Measurements from ENCODE around the gene LTF. TPM values are rescaled to one million over a fixed set of nuclear protein-coding genes. Genes with fewer than 3 reads are reported as not detected.

LTF gene
- polyA plus RNA-seq (not detected in 2 replicates), polyA minus RNA-seq (not detected in 2 replicates)

DNA sequence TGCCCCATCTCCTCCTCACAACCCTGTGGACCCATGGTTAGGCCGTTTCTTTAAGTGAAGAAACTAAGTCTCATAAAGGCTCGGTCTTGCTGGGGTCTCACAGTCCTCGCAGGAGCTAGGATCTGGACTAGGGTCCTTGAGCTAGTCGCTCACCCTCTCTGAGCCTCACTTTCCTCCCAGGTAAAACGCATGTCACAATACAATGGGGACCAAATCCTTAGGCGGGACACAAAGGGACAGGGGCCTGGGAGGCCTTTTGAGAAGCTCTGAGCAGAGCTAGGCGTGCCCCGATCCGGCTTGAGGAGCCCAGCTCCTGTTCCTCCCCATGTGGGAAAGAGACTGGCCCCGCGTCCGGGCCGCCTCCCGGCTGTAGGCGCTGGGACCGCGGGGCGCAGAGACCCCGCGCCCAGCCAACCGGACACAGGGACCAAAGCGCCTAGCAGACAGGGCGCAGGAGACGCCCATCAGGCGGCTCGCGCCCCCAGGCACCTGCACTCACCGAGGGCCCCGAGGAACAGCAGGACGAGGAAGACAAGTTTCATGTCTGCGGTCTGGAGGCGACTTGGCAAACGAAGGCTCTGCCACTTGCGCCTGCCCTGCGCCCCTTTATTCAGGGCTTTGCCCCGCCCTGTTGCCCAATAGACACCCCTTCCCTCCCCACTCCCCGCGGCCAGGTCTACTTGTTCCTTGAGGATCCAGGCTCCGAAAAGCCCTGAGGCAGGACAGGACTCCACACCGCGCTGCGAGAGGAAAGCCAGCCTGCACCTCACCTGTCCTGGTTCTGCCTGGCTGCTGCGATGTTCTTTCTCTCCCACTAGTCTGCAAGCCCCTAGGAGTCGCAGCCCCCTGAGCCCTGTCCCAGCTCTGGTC, at the start of gene LTF:
Gene LTF, minus strand, starts transcription at position 580 of the 870 bp plus-strand sequence. Its CDS starts 38 bp downstream, at position 542.
- peaks cover 23% of the 10 kb centered on the region for H3K27me3 ChIP-seq (ENCODE audit: insufficient read depth, low read depth, low read length)
- H3K9me2 ChIP-seq (ENCODE audit: insufficient read depth, low read length) = no peaks in the 10 kb centered on the region
- no peaks in the 10 kb centered on the region for H4K20me1 ChIP-seq (ENCODE audit: insufficient read depth)
- peaks cover 6% of the 10 kb centered on the region for H3K9me3 ChIP-seq (ENCODE audit: low read length)
- H3K9ac ChIP-seq (ENCODE audit: low read length) = no peak within 1 kb of the TSS
- H3K4me3 ChIP-seq (ENCODE audit: low read length) = no peak within 1 kb of the TSS
- TF ChIP-seq SMC3 (conservative IDR thresholded peaks at IDR 0.05; ENCODE audit: poor library complexity) (no peak), EZH2 (IDR thresholded peaks at IDR 0.05; ENCODE audit: borderline replicate concordance, insufficient read depth, low read length, poor library complexity, severe bottlenecking) (no peak), RAD21 (conservative IDR thresholded peaks at IDR 0.05) (no peak), TAF1 (IDR thresholded peaks at IDR 0.05; ENCODE audit: low read depth) (no peak), CTCF (IDR thresholded peaks at IDR 0.05; ENCODE audit: poor library complexity, severe bottlenecking) (no peak)
- TF ChIP-seq, protein P1, sequence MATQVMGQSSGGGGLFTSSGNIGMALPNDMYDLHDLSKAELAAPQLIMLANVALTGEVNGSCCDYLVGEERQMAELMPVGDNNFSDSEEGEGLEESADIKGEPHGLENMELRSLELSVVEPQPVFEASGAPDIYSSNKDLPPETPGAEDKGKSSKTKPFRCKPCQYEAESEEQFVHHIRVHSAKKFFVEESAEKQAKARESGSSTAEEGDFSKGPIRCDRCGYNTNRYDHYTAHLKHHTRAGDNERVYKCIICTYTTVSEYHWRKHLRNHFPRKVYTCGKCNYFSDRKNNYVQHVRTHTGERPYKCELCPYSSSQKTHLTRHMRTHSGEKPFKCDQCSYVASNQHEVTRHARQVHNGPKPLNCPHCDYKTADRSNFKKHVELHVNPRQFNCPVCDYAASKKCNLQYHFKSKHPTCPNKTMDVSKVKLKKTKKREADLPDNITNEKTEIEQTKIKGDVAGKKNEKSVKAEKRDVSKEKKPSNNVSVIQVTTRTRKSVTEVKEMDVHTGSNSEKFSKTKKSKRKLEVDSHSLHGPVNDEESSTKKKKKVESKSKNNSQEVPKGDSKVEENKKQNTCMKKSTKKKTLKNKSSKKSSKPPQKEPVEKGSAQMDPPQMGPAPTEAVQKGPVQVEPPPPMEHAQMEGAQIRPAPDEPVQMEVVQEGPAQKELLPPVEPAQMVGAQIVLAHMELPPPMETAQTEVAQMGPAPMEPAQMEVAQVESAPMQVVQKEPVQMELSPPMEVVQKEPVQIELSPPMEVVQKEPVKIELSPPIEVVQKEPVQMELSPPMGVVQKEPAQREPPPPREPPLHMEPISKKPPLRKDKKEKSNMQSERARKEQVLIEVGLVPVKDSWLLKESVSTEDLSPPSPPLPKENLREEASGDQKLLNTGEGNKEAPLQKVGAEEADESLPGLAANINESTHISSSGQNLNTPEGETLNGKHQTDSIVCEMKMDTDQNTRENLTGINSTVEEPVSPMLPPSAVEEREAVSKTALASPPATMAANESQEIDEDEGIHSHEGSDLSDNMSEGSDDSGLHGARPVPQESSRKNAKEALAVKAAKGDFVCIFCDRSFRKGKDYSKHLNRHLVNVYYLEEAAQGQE (IDR thresholded peaks at IDR 0.05; ENCODE audit: borderline replicate concordance) = no peak
- H3K79me2 ChIP-seq (replicated peaks; ENCODE audit: insufficient read depth, low read length) = no peaks in the 10 kb centered on the region
- H3K4me2 ChIP-seq (ENCODE audit: low read length) = no peak within 1 kb of the TSS
- H3K36me3 ChIP-seq (ENCODE audit: insufficient read depth, low read length) = no peaks in the 10 kb centered on the region
- no peak within 1 kb of the TSS for H2AFZ ChIP-seq (ENCODE audit: low read depth, low read length)
- no peak within 1 kb of the TSS for H3K27ac ChIP-seq (ENCODE audit: low read length)
- H3F3A ChIP-seq (ENCODE audit: insufficient read depth, low read length, poor library complexity, severe bottlenecking) = no peaks in the 10 kb centered on the region

GRCh38 chr3:46512191-46512749, 47.6 kb upstream of the LTF start:
- Histone ChIP-seq H3K27me3 (ENCODE audit: insufficient read depth, low read depth, low read length) (no peaks in the 10 kb centered on the region), H3K9me3 (ENCODE audit: low read length) (no peaks in the 10 kb centered on the region), H3K79me2 (replicated peaks; ENCODE audit: insufficient read depth, low read length) (no peaks in the 10 kb centered on the region), H3K4me2 (ENCODE audit: low read length) (no peak overlapping the region), H3F3A (ENCODE audit: insufficient read depth, low read length, poor library complexity, severe bottlenecking) (no peaks in the 10 kb centered on the region), H3K4me3 (ENCODE audit: low read length) (no peak overlapping the region), H3K27ac (ENCODE audit: low read length) (no peak overlapping the region), H4K20me1 (ENCODE audit: insufficient read depth) (no peaks in the 10 kb centered on the region), H3K9me2 (ENCODE audit: insufficient read depth, low read length) (no peaks in the 10 kb centered on the region), H2AFZ (ENCODE audit: low read depth, low read length) (no peak overlapping the region), H3K9ac (ENCODE audit: low read length) (no peak overlapping the region), H3K36me3 (ENCODE audit: insufficient read depth, low read length) (no peaks in the 10 kb centered on the region)
- TF ChIP-seq RAD21 (conservative IDR thresholded peaks at IDR 0.05) (no peak), POLR2AphosphoS5 (IDR thresholded peaks at IDR 0.05) (no peak), EP300 (conservative IDR thresholded peaks at IDR 0.05; ENCODE audit: poor library complexity, severe bottlenecking) (no peak), CTCF (IDR thresholded peaks at IDR 0.05; ENCODE audit: poor library complexity, severe bottlenecking) (no peak), MXI1 (conservative IDR thresholded peaks at IDR 0.05; ENCODE audit: poor library complexity, severe bottlenecking) (no peak), EZH2 (IDR thresholded peaks at IDR 0.05; ENCODE audit: borderline replicate concordance, insufficient read depth, low read length, poor library complexity, severe bottlenecking) (no peak), TAF1 (IDR thresholded peaks at IDR 0.05; ENCODE audit: low read depth) (no peak), SMC3 (conservative IDR thresholded peaks at IDR 0.05; ENCODE audit: poor library complexity) (no peak)
- TF ChIP-seq, protein P1 (IDR thresholded peaks at IDR 0.05; ENCODE audit: borderline replicate concordance) = no peak
